ENCODE measurements around the gene PNCK. TPM values are rescaled to one million over a fixed set of nuclear protein-coding genes. Genes with fewer than 3 reads are reported as not detected.

Gene PNCK
- total RNA-seq, 1 experiment from 2014 or later, result 2.3 TPM

GRCh38 chrX:153657161-153657560, 16.5 kb downstream of the PNCK start:
- CTCF ChIA-PET, result interaction anchor here (0.9 kb wide), 1 partner anchor 12 kb away, joined by 5 read pairs; no protein-coding TSS in a partner anchor
- H3K36me3 ChIP-seq (ENCODE audit: control insufficient read depth, insufficient read depth, low read length), result no peaks in the 10 kb centered on the region
- TF ChIP-seq SIN3A (IDR thresholded peaks at IDR 0.05; ENCODE audit: borderline replicate concordance, insufficient read depth, low read depth, low read length), result no peak
- TF ChIP-seq POLR2AphosphoS5 (IDR thresholded peaks at IDR 0.05; ENCODE audit: low read depth, low read length), result no peak
- no peak for TF ChIP-seq TCF7L2 (IDR thresholded peaks at IDR 0.05; ENCODE audit: low read depth, low read length)
- TF ChIP-seq, protein P1, sequence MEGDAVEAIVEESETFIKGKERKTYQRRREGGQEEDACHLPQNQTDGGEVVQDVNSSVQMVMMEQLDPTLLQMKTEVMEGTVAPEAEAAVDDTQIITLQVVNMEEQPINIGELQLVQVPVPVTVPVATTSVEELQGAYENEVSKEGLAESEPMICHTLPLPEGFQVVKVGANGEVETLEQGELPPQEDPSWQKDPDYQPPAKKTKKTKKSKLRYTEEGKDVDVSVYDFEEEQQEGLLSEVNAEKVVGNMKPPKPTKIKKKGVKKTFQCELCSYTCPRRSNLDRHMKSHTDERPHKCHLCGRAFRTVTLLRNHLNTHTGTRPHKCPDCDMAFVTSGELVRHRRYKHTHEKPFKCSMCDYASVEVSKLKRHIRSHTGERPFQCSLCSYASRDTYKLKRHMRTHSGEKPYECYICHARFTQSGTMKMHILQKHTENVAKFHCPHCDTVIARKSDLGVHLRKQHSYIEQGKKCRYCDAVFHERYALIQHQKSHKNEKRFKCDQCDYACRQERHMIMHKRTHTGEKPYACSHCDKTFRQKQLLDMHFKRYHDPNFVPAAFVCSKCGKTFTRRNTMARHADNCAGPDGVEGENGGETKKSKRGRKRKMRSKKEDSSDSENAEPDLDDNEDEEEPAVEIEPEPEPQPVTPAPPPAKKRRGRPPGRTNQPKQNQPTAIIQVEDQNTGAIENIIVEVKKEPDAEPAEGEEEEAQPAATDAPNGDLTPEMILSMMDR (IDR thresholded peaks at IDR 0.05), result no peak
- TF ChIP-seq, protein P2, sequence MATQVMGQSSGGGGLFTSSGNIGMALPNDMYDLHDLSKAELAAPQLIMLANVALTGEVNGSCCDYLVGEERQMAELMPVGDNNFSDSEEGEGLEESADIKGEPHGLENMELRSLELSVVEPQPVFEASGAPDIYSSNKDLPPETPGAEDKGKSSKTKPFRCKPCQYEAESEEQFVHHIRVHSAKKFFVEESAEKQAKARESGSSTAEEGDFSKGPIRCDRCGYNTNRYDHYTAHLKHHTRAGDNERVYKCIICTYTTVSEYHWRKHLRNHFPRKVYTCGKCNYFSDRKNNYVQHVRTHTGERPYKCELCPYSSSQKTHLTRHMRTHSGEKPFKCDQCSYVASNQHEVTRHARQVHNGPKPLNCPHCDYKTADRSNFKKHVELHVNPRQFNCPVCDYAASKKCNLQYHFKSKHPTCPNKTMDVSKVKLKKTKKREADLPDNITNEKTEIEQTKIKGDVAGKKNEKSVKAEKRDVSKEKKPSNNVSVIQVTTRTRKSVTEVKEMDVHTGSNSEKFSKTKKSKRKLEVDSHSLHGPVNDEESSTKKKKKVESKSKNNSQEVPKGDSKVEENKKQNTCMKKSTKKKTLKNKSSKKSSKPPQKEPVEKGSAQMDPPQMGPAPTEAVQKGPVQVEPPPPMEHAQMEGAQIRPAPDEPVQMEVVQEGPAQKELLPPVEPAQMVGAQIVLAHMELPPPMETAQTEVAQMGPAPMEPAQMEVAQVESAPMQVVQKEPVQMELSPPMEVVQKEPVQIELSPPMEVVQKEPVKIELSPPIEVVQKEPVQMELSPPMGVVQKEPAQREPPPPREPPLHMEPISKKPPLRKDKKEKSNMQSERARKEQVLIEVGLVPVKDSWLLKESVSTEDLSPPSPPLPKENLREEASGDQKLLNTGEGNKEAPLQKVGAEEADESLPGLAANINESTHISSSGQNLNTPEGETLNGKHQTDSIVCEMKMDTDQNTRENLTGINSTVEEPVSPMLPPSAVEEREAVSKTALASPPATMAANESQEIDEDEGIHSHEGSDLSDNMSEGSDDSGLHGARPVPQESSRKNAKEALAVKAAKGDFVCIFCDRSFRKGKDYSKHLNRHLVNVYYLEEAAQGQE (IDR thresholded peaks at IDR 0.05; ENCODE audit: insufficient read depth in 1 of 2, low read depth in 2 of 2, low read length in 1 of 2), result no peak
- H3K4me1 ChIP-seq (ENCODE audit: control insufficient read depth, insufficient read depth, low read length), result no peaks in the 10 kb centered on the region
- no peaks in the 10 kb centered on the region for H3K9me3 ChIP-seq (ENCODE audit: control insufficient read depth, insufficient read depth, low read depth, low read length)
- no TSS peak for BruUV-seq (replicated peaks)
- DNase-seq (ENCODE audit: low read depth, low spot score) (no peak), ATAC-seq (no peak)
- intact Hi-C loops (cut with micrococcal nuclease; ENCODE audit: unreplicated experiment) (no loop called here), in situ Hi-C loops (cut with HindIII; ENCODE audit: low pct_unique_long_range_greater_than_20kb, low sequenced_read_pairs) (no loop called here)
- POLR2A ChIA-PET, result no interaction called here
- peaks cover 4% of the 10 kb centered on the region; the same call in 1 of the 2 replicates for H3K27me3 ChIP-seq (ENCODE audit: control insufficient read depth, insufficient read depth, low read length)
- H3K4me3 ChIP-seq (ENCODE audit: low read depth in 2 of 2, low read length in 2 of 2), result no peak overlapping the region
- no peak overlapping the region for H3K27ac ChIP-seq (ENCODE audit: low read length)

DNA sequence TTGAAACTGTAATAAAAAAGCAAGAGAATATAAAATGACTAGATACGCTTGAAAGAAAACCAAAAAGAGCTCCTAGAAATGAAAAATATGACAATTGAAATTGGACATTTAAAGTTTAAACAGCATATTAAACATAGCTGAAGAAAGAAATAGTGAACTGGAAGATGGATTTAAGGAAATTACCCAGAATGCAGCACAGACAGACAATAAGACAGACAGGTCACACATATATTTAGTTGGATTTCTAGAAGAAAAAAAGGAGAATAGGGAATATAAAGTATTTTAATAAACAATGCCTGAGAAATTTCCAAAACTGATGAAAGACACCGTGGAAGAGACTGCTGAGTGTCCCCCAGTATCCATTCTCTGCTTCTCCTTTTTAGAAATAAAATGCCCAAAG, 20.1 kb downstream of the PNCK start:
- H3K9me3 ChIP-seq (ENCODE audit: control insufficient read depth, insufficient read depth, low read depth, low read length), result no peaks in the 10 kb centered on the region
- in situ Hi-C loops (cut with HindIII; ENCODE audit: low pct_unique_long_range_greater_than_20kb, low sequenced_read_pairs), result no loop called here
- H3K36me3 ChIP-seq (ENCODE audit: control insufficient read depth, insufficient read depth, low read length), result no peaks in the 10 kb centered on the region
- H3K27me3 ChIP-seq (ENCODE audit: control insufficient read depth, insufficient read depth, low read length), result no peaks in the 10 kb centered on the region
- TF ChIP-seq, protein P1 (IDR thresholded peaks at IDR 0.05), result no peak
- TF ChIP-seq TCF7L2 (IDR thresholded peaks at IDR 0.05; ENCODE audit: low read depth, low read length) (no peak), POLR2AphosphoS5 (IDR thresholded peaks at IDR 0.05; ENCODE audit: low read depth, low read length) (no peak), SIN3A (IDR thresholded peaks at IDR 0.05; ENCODE audit: borderline replicate concordance, insufficient read depth, low read depth, low read length) (no peak)
- TF ChIP-seq, protein P2 (IDR thresholded peaks at IDR 0.05; ENCODE audit: insufficient read depth in 1 of 2, low read depth in 2 of 2, low read length in 1 of 2), result no peak
- ATAC-seq, result no peak
- ChIA-PET POLR2A (no interaction called here), CTCF (interaction anchor here (1.6 kb wide), 1 partner anchor 114 kb away, joined by 3 read pairs; no protein-coding TSS in a partner anchor)
- no peak overlapping the region for H3K4me3 ChIP-seq (ENCODE audit: low read depth in 2 of 2, low read length in 2 of 2)
- DNase-seq (ENCODE audit: low read depth, low spot score), result no peak
- no TSS peak for BruUV-seq (replicated peaks)
- intact Hi-C loops (cut with micrococcal nuclease; ENCODE audit: unreplicated experiment), result loop anchor here (5.0 kb wide), 1 partner anchor 96 kb away; no protein-coding TSS in a partner anchor
- no peak overlapping the region for H3K27ac ChIP-seq (ENCODE audit: low read length)
- H3K4me1 ChIP-seq (ENCODE audit: control insufficient read depth, insufficient read depth, low read length), result no peaks in the 10 kb centered on the region
